HepG2 (cell line): Measurements from ENCODE around the gene PATL1. TPM values are rescaled to one million over a fixed set of nuclear protein-coding genes. Genes with fewer than 3 reads are reported as not detected.

Experiments used
- CEBPZ ChIP-seq: IDR thresholded peaks from 2 replicates; pipeline ENCODE4 v1.6.1; 2012; ENCODE audit warnings: low read length, improper control_type of control experiment
- E2F2 ChIP-seq: sonication (generic); formaldehyde crosslinking; IDR thresholded peaks from 2 replicates; pipeline ENCODE4 v1.4.0; 2020; ENCODE audit warnings: missing genetic modification reagents, borderline replicate concordance
- NKX3-1 ChIP-seq: sonication (generic); formaldehyde crosslinking; IDR thresholded peaks from 2 replicates; pipeline ENCODE4 v1.5.0; 2020; ENCODE audit warnings: missing genetic modification reagents
- REXO4 ChIP-seq: sonication (generic); formaldehyde crosslinking; IDR thresholded peaks from 2 replicates; pipeline ENCODE4 v1.8.0; 2022; ENCODE audit warnings: missing genetic modification reagents, mild to moderate bottlenecking, borderline replicate concordance
- ZBTB38 ChIP-seq: sonication (generic); formaldehyde crosslinking; IDR thresholded peaks from 2 replicates; pipeline ENCODE4 v1.5.1; 2020; ENCODE audit warnings: mild to moderate bottlenecking, missing genetic modification reagents
- ZNF263 ChIP-seq: sonication (generic); formaldehyde crosslinking; IDR thresholded peaks from 2 replicates; pipeline ENCODE4 v1.4.0; 2020; ENCODE audit warnings: missing genetic modification reagents
- ZNF574 ChIP-seq: sonication (generic); formaldehyde crosslinking; IDR thresholded peaks from 2 replicates; pipeline ENCODE4 v1.4.0; 2020; ENCODE audit warnings: missing genetic modification reagents
- ZNF639 ChIP-seq: conservative IDR thresholded peaks from 2 replicates; pipeline ENCODE4 v1.6.1; 2018; ENCODE audit warnings: missing genetic modification reagents
- ZNF7 ChIP-seq: IDR thresholded peaks from 2 replicates; pipeline ENCODE4 v1.6.1; 2016; ENCODE audit warnings: missing biosample characterization, missing genetic modification reagents
- ZNF713 ChIP-seq: sonication (generic); formaldehyde crosslinking; IDR thresholded peaks from 2 replicates; pipeline ENCODE4 v1.4.0; 2020; ENCODE audit warnings: mild to moderate bottlenecking, missing genetic modification reagents
- polyA plus RNA-seq, 8 experiments: library from polyadenylated mRNA; depleted of rRNA in 3 of 8; stranded (reverse) in 7 of 8; unstranded in 1 of 8; fragments of >200 nt; fragmentation: Illumina TruSeq in 4 of 8; extraction: Trizol in 4 of 8; gene quantifications; 2 replicates each; pipeline versions ENCODE4 v1.2.1 to v1.2.3, GENCODE V29; 2011 to 2016; ENCODE audit warnings: low read depth in 4 of 8, missing spikeins in 1 of 8, mixed read lengths in 1 of 8; ENCODE audit not compliant: insufficient read depth in 1 of 8
- total RNA-seq, 5 experiments: library from RNA; depleted of rRNA; stranded (reverse); fragments of >200 nt; fragmentation: Illumina TruSeq; extraction: Trizol; gene quantifications; 2 replicates each; pipeline ENCODE4 v1.2.3, GENCODE V29; 2016; ENCODE audit warnings: low read depth in 1 of 5

PATL1 gene
- total and polyA plus RNA-seq, 2 of the 13 experiments (the other 11 are each of a cell fraction or from before 2014, with no cell fraction given): 12.9 to 26.8 TPM

GRCh38 chr11:59615637-59616395 is 53.0 kb downstream of the PATL1 start, which contains the start of gene OSBP (continued):
- TF ChIP-seq CEBPZ (peak; percentile 97), ZNF713 (CRISPR knock-in tag) (no peak), ZBTB38 (CRISPR knock-in tag) (no peak), ZNF263 (peak; percentile 33; the same call in 1 of the 2 replicates), ZNF7 (CRISPR knock-in tag) (no peak), ZNF639 (CRISPR knock-in tag) (peak; percentile 49; the same call in 1 of the 2 replicates), E2F2 (CRISPR knock-in tag) (0 out of 2 replicates have a peak, but pooled peaks have one; percentile 14), REXO4 (CRISPR knock-in tag) (no peak), ZNF574 (CRISPR knock-in tag) (peak; percentile 61), NKX3-1 (CRISPR knock-in tag) (0 out of 2 replicates have a peak, but pooled peaks have one; percentile 30)
